Peyer's patch (tissue), 4 donors: ENCODE results near the gene ENTPD1.

Source experiments
- POLR2A ChIP-seq, 2 donors: fragments of 450-650 bp; IDR thresholded peaks; one replicate each; pipeline ENCODE4 v1.5.1; 2017; ENCODE audit warnings: antibody characterized with exemption in 2 of 2, mild to moderate bottlenecking in 2 of 2, moderate library complexity in 2 of 2
- TF ChIP-seq, protein P1 (sequence below), 6 experiments: fragments of 450-650 bp in 4 of 6; fragments of 200-600 bp in 2 of 6; sonication (generic) in 1 of 6; IDR thresholded peaks; one replicate each; pipeline ENCODE4 v1.5.1; 2017 to 2019; ENCODE audit warnings: antibody characterized with exemption in 6 of 6, mild to moderate bottlenecking in 3 of 6, moderate library complexity in 1 of 6

- TF ChIP-seq, protein P1, sequence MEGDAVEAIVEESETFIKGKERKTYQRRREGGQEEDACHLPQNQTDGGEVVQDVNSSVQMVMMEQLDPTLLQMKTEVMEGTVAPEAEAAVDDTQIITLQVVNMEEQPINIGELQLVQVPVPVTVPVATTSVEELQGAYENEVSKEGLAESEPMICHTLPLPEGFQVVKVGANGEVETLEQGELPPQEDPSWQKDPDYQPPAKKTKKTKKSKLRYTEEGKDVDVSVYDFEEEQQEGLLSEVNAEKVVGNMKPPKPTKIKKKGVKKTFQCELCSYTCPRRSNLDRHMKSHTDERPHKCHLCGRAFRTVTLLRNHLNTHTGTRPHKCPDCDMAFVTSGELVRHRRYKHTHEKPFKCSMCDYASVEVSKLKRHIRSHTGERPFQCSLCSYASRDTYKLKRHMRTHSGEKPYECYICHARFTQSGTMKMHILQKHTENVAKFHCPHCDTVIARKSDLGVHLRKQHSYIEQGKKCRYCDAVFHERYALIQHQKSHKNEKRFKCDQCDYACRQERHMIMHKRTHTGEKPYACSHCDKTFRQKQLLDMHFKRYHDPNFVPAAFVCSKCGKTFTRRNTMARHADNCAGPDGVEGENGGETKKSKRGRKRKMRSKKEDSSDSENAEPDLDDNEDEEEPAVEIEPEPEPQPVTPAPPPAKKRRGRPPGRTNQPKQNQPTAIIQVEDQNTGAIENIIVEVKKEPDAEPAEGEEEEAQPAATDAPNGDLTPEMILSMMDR (IDR thresholded peaks at IDR 0.05): no peak
- TF ChIP-seq POLR2A (IDR thresholded peaks at IDR 0.05): no peak
These were observed 62.7 kb downstream of the ENTPD1 start for GRCh38 chr10:95818668-95819067.
